GM21515 (cell line): ENCODE measurements around the gene PREX1.
"Not testable (repeated sequence)": the region's sequence is repeated elsewhere in the genome, so short reads cannot be mapped to it uniquely, and the experiment has no call there.

Experiments used
- ATAC-seq: cut with Tn5 transposase; IDR thresholded peaks from one replicate; pipeline ENCODE4 v1.9.1; 2021; ENCODE audit not compliant: unreplicated experiment

PREX1 gene

GRCh38 chr20:48613926-48614325, 213.9 kb downstream of the PREX1 start:
- ATAC-seq, result no peak

- ATAC-seq, result no peak
These were observed 215.5 kb downstream of the PREX1 start for GRCh38 chr20:48612335-48612734.

- ATAC-seq, result no peak
These were observed 216.8 kb downstream of the PREX1 start for GRCh38 chr20:48610996-48611395.

- no peak for ATAC-seq
These were observed 218.3 kb downstream of the PREX1 start for GRCh38 chr20:48609491-48609978.

- ATAC-seq, result no peak
These were observed 219.0 kb downstream of the PREX1 start for GRCh38 chr20:48608756-48609155.

GRCh38 chr20:48607544-48607865, 220.3 kb downstream of the PREX1 start:
- no peak for ATAC-seq

GRCh38 chr20:48606841-48607543, 220.8 kb downstream of the PREX1 start:
- ATAC-seq, result no peak

GRCh38 chr20:48606172-48606840, 221.5 kb downstream of the PREX1 start:
- no peak for ATAC-seq

- ATAC-seq, result no peak
These were observed 222.2 kb downstream of the PREX1 start for GRCh38 chr20:48605364-48606171.

- ATAC-seq, result no peak
These were observed 222.9 kb downstream of the PREX1 start for GRCh38 chr20:48604936-48605335.

GRCh38 chr20:48604426-48604825, 223.4 kb downstream of the PREX1 start:
- ATAC-seq, result no peak

GRCh38 chr20:48603819-48604405, 223.9 kb downstream of the PREX1 start:
- ATAC-seq, result no peak

- no peak for ATAC-seq
These were observed 224.5 kb downstream of the PREX1 start for GRCh38 chr20:48603116-48603818.

- no peak for ATAC-seq
These were observed 226.0 kb downstream of the PREX1 start for GRCh38 chr20:48601798-48602197.

GRCh38 chr20:48600470-48600945, 227.3 kb downstream of the PREX1 start:
- ATAC-seq, result no peak

GRCh38 chr20:48599748-48600469, 227.9 kb downstream of the PREX1 start:
- no peak for ATAC-seq

- no peak for ATAC-seq
These were observed 228.6 kb downstream of the PREX1 start for GRCh38 chr20:48599106-48599747.

GRCh38 chr20:48598303-48598941, 229.4 kb downstream of the PREX1 start:
- ATAC-seq, result not testable (repeated sequence)
